ENCODE measurements around the gene TMEM98. TPM values are rescaled to one million over a fixed set of nuclear protein-coding genes. Genes with fewer than 3 reads are reported as not detected.

Gene TMEM98
- total RNA-seq, 1 donor from 2014 or later = 10.1 TPM

- no peak overlapping the region for H3K4me3 ChIP-seq
- peaks cover 60% of the 10 kb centered on the region for H3K27me3 ChIP-seq (ENCODE audit: low read depth)
- intact Hi-C loops (cut with micrococcal nuclease) = no loop called here
- H3K27ac ChIP-seq (replicated peaks) = no peak overlapping the region
- H3K36me3 ChIP-seq = no peaks in the 10 kb centered on the region
- no peaks in the 10 kb centered on the region for H3K4me1 ChIP-seq
- TF ChIP-seq, protein P1, sequence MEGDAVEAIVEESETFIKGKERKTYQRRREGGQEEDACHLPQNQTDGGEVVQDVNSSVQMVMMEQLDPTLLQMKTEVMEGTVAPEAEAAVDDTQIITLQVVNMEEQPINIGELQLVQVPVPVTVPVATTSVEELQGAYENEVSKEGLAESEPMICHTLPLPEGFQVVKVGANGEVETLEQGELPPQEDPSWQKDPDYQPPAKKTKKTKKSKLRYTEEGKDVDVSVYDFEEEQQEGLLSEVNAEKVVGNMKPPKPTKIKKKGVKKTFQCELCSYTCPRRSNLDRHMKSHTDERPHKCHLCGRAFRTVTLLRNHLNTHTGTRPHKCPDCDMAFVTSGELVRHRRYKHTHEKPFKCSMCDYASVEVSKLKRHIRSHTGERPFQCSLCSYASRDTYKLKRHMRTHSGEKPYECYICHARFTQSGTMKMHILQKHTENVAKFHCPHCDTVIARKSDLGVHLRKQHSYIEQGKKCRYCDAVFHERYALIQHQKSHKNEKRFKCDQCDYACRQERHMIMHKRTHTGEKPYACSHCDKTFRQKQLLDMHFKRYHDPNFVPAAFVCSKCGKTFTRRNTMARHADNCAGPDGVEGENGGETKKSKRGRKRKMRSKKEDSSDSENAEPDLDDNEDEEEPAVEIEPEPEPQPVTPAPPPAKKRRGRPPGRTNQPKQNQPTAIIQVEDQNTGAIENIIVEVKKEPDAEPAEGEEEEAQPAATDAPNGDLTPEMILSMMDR (IDR thresholded peaks at IDR 0.05; ENCODE audit: borderline replicate concordance) = no peak
- DNase-seq = no peak
- no peaks in the 10 kb centered on the region for H3K9me3 ChIP-seq (replicated peaks)
Measured at GRCh38 chr17:32954477-32954876, 26.5 kb downstream of the TMEM98 start.

GRCh38 chr17:32955155-32955554 lies 27.2 kb downstream of the TMEM98 start:
- Histone ChIP-seq H3K4me3 (no peak overlapping the region), H3K4me1 (no peaks in the 10 kb centered on the region), H3K9me3 (replicated peaks) (no peaks in the 10 kb centered on the region), H3K27ac (replicated peaks) (no peak overlapping the region), H3K27me3 (ENCODE audit: low read depth) (peaks cover 61% of the 10 kb centered on the region), H3K36me3 (no peaks in the 10 kb centered on the region)
- no peak for DNase-seq
- intact Hi-C loops (cut with micrococcal nuclease) = no loop called here
- TF ChIP-seq, protein P1 (IDR thresholded peaks at IDR 0.05; ENCODE audit: borderline replicate concordance) = no peak

DNA sequence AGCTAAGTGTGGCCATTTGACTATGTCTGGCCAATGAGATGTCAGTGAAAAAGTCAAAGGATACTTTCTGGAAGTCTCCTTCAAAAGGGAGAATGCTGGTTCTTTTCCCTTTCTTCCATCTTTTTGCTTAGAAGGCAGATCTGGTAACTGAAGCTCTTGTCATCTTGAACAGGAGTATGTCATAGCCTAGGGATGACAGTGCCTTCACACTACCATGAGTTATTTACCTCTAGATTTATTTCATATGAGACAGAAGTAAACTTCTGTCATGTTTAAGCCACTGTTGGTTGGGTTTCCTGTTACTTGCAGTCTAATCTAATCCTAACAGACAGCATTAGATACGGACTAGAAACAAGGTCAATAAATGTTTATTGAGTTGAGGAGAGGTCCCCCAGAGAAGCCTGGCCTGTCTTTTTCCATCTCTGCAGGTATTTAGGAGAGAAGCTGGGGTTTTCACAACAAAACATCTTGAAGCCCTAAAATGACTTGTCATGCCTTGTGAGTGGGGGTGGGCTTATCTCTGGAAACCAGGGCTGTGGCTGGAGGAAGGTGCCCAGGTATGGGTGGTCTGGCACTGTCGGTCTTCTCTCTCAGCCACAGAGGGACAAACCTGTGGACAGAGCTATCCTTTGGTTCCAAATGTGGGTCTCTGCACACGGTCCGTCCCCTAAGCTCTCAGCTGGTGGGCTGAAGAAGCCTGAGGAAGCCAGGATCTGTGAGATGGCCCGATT lies 28.5 kb downstream of the TMEM98 start:
- TF ChIP-seq, protein P1 (IDR thresholded peaks at IDR 0.05; ENCODE audit: borderline replicate concordance) = no peak
- Histone ChIP-seq H3K36me3 (no peaks in the 10 kb centered on the region), H3K27ac (replicated peaks) (no peak overlapping the region), H3K4me3 (no peak overlapping the region), H3K27me3 (ENCODE audit: low read depth) (peaks cover 63% of the 10 kb centered on the region), H3K9me3 (replicated peaks) (no peaks in the 10 kb centered on the region), H3K4me1 (no peaks in the 10 kb centered on the region)
- intact Hi-C loops (cut with micrococcal nuclease) = no loop called here
- DNase-seq = no peak

DNA sequence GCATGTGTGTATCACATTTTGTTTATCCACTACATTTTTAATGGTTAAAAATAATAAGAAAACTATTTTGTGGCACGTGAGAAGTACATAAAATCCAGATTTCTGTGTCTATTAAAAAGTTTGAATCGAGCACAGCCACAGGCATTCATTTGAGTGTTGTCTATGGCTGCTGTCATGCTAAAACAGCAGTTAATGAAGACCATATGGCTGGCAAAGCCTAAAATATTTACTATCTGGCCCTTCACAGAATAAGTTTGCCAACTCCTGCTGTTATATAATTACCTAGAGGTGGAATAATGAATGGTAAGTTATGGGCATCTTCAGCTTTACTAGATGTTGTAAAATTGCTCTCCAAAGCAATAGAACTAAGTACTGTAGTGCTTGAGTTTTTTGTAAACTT lies 30.5 kb downstream of the TMEM98 start:
- peaks cover 63% of the 10 kb centered on the region for H3K27me3 ChIP-seq (ENCODE audit: low read depth)
- no peaks in the 10 kb centered on the region for H3K4me1 ChIP-seq
- H3K36me3 ChIP-seq = no peaks in the 10 kb centered on the region
- H3K27ac ChIP-seq (replicated peaks) = no peak overlapping the region
- no peak overlapping the region for H3K4me3 ChIP-seq
- TF ChIP-seq, protein P1 (IDR thresholded peaks at IDR 0.05; ENCODE audit: borderline replicate concordance) = no peak
- no peaks in the 10 kb centered on the region for H3K9me3 ChIP-seq (replicated peaks)
- DNase-seq = no peak
- intact Hi-C loops (cut with micrococcal nuclease) = no loop called here

DNA sequence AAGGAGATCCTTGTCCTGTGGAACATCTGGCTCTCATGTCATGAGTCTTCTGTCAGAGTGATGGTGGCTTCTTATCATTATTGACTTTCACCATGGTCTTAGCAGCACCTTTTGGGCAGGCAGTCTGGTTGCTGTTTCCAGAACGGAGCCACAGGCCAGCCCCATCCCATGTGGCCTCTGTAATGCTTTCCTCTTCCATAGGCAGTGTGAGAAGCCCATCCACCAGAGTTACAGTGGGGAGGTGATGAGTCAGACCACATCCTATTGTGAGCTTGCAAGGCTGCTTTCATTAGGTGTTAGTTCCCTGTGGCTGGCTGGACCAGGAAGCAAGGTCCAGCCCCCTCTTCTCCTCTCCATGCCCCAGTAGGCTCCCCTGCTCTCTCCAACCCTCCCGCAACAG lies 32.9 kb downstream of the TMEM98 start:
- Histone ChIP-seq H3K9me3 (replicated peaks) (no peaks in the 10 kb centered on the region), H3K27ac (replicated peaks) (no peak overlapping the region), H3K4me3 (no peak overlapping the region), H3K27me3 (ENCODE audit: low read depth) (peaks cover 62% of the 10 kb centered on the region), H3K36me3 (no peaks in the 10 kb centered on the region), H3K4me1 (no peaks in the 10 kb centered on the region)
- intact Hi-C loops (cut with micrococcal nuclease) = no loop called here
- TF ChIP-seq, protein P1 (IDR thresholded peaks at IDR 0.05; ENCODE audit: borderline replicate concordance) = no peak
- no peak for DNase-seq

Measured in left ventricle myocardium inferior (tissue), 1 donor.